Airway epithelial cell (primary cell): Measurements from ENCODE around the gene KDM4D. TPM values are rescaled to one million over a fixed set of nuclear protein-coding genes. Genes with fewer than 3 reads are reported as not detected.

Experiments
- total RNA-seq: library from RNA; depleted of rRNA; stranded (reverse); fragments of >200 nt; gene quantifications from 2 replicates; pipeline ENCODE4 v1.2.3, GENCODE V29; 2015

KDM4D gene
- total RNA-seq, result 1.3 and 1.4 TPM in 2 replicates

DNA sequence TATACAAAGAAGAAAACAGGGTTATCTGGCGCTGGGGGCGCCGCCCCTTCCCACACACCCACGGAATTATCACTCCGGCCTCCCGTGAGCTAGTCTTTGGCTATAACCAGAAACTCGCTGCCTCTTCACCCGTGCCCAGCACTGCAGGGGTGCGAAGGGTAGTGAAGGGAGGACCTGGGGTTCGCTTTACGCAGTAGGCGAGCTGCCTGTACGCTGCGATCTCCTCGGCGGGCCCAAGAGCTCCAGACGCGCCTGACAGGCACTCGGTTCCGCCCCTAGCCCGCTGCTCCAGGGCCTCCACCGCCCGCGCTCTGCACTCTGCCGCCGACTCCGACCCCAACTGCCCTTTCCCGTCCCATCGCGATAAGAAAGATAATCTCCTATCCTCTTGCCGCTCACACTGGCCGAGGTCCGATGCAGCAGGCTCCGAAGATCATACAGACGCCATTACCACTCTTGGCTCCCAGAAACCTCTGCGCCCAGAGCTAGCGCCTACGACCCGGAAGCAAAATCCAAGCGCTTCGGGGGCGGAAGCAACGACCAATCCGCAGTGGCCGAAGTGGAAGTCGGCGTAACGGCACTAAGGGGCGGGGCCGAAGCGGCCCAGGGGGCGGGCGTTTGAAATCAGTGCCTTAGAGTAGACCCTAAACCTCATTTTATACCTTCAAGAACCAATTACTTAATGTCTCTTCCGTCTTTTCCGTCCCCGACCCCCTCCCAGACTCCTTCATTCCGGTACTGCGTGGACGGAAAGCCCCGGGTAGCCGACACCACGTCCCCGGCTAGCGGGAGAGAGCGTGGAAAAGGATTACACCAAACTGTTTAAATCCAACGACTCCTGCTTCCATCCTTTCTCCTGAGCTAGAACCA is at the start of gene KDM4D, which contains the start of gene CWC15:
TSS of gene KDM4D (plus strand) at position 611 of the 870 bp plus-strand sequence. CDS start 23,664 bp downstream, outside the sequence.
TSS of gene CWC15 (minus strand) at position 458 of the 870 bp plus-strand sequence. CDS start 1,371 bp downstream, outside the sequence.

DNA sequence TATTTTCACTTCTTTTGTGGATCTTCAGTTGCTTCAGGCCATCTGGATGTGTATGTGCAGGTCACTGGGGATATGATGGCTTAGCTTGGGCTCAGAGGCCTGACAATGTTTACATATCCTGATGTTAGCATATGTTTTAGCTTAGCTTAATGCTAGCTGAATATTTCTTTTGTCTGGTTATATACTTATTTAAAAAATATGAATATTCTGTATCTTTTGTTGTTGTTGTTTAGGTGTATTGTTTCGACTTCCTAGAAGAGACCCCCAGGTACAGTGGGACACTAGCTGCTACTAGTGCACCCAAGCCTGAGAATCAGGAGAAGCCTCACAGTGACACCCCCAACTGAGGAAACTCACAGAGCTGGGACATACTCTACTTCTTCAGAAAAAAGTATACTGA is 51.4 kb downstream of the KDM4D start, which contains the start of gene KDM4E:
TSS of gene KDM4E (plus strand) at position 301 of the 400 bp plus-strand sequence. CDS start 300 bp downstream, outside the sequence.

Other genes starting within 250 kb of the KDM4D start
- gene AMOTL1, start 205.4 kb upstream of the KDM4D start, total RNA-seq, result 83.4 and 92.2 TPM in 2 replicates
- 32.5 and 35.9 TPM in 2 replicates for gene CWC15, start 153 bp upstream of the KDM4D start, total RNA-seq
- gene KDM4E, start 51.5 kb downstream of the KDM4D start, total RNA-seq, result not detected in 2 replicates
- gene KDM4F, start 75.7 kb downstream of the KDM4D start, total RNA-seq, result not detected in 2 replicates
- gene SRSF8, start 93.2 kb downstream of the KDM4D start, total RNA-seq, result 22.9 and 30.1 TPM in 2 replicates
- 40.3 and 41.8 TPM in 2 replicates for gene ENDOD1, start 116.1 kb downstream of the KDM4D start, total RNA-seq